AG08396 (cell line): ENCODE results near the gene AQP2.
"Not testable (repeated sequence)": the region's sequence is repeated elsewhere in the genome, so short reads cannot be mapped to it uniquely, and the experiment has no call there.

Source experiments
- DNase-seq: peaks from one replicate; pipeline ENCODE4 v3.0.0; 2012; ENCODE audit warnings: low spot score, mixed read lengths

Gene AQP2

GRCh38 chr12:49987625-49988303 is 37.2 kb downstream of the AQP2 start:
- no peak for DNase-seq

GRCh38 chr12:49989400-49989799 is 38.9 kb downstream of the AQP2 start:
- DNase-seq: not testable (repeated sequence)

- DNase-seq: no peak
These were observed 39.7 kb downstream of the AQP2 start for GRCh38 chr12:49990273-49990672.

GRCh38 chr12:49998453-49998852 is 47.9 kb downstream of the AQP2 start:
- DNase-seq: no peak

GRCh38 chr12:50003595-50003994 is 53.1 kb downstream of the AQP2 start:
- DNase-seq: no peak

GRCh38 chr12:50004696-50005095 is 54.2 kb downstream of the AQP2 start:
- DNase-seq: no peak

GRCh38 chr12:50005175-50005574 is 54.6 kb downstream of the AQP2 start:
- DNase-seq: no peak

- no peak for DNase-seq
These were observed 55.7 kb downstream of the AQP2 start for GRCh38 chr12:50006280-50006679.

GRCh38 chr12:50006754-50007442 is 56.4 kb downstream of the AQP2 start:
- no peak for DNase-seq
